C1 segment of cervical spinal cord (tissue), 14 donors: Measurements from ENCODE around the gene PYGO2.
A peak's percentile ranks its signal among the peaks of the same experiment; 100 is the strongest.

Experiments used
- DNase-seq, 14 donors: peaks; one replicate each; lab custom pipeline; 2025; lab: John Stamatoyannopoulos, UW

PYGO2 gene

GRCh38 chr1:154963643-154964042 is 2.1 kb upstream of the PYGO2 start:
- DNase-seq, result no peak

- no peak for DNase-seq
Observed at GRCh38 chr1:154962795-154963330, 1.3 kb upstream of the PYGO2 start.

GRCh38 chr1:154962156-154962749 is 671 bp upstream of the PYGO2 start:
- peak in 3 of 14 donors; percentile 40 to 63 (median 55) for DNase-seq

GRCh38 chr1:154960446-154961136 is 991 bp downstream of the PYGO2 start:
- DNase-seq, result no peak

- no peak for DNase-seq
Observed at GRCh38 chr1:154959426-154959780, 2.2 kb downstream of the PYGO2 start.

- DNase-seq, result no peak
Observed at GRCh38 chr1:154958681-154959425, 2.7 kb downstream of the PYGO2 start.

GRCh38 chr1:154958036-154958435 is 3.5 kb downstream of the PYGO2 start:
- DNase-seq, result no peak

- peak in 1 of 14 donors; percentile 43 for DNase-seq
Observed at GRCh38 chr1:154957091-154957657, 4.4 kb downstream of the PYGO2 start.

GRCh38 chr1:154956544-154956941 is 5.0 kb downstream of the PYGO2 start:
- peak in 8 of 14 donors; percentile 21 to 59 (median 40) for DNase-seq

GRCh38 chr1:154955718-154956543 is 5.7 kb downstream of the PYGO2 start, which contains the start of gene PBXIP1:
Gene PBXIP1 (minus strand): TSS chr1:154956099. CDS start chr1:154953721, 2,378 bp downstream.
- DNase-seq, result peak in 13 of 14 donors; percentile 17 to 87 (median 77)

GRCh38 chr1:154955039-154955717 is 6.4 kb downstream of the PYGO2 start:
- DNase-seq, result peak in 5 of 14 donors; percentile 24 to 96 (median 30)

- no peak for DNase-seq
Observed at GRCh38 chr1:154954541-154954940, 7.0 kb downstream of the PYGO2 start.

GRCh38 chr1:154953611-154954038 is 8.0 kb downstream of the PYGO2 start:
- DNase-seq, result no peak

GRCh38 chr1:154952664-154953063 is 8.9 kb downstream of the PYGO2 start:
- DNase-seq, result no peak

- DNase-seq, result no peak
Observed at GRCh38 chr1:154951901-154952657, 9.5 kb downstream of the PYGO2 start.

GRCh38 chr1:154948079-154948478 is 13.5 kb downstream of the PYGO2 start:
- no peak for DNase-seq

- peak in 1 of 14 donors; percentile 38 for DNase-seq
Observed at GRCh38 chr1:154945962-154946850, 15.4 kb downstream of the PYGO2 start.

GRCh38 chr1:154945160-154945961 is 16.2 kb downstream of the PYGO2 start:
- no peak for DNase-seq
